Parathyroid adenoma (tissue), 2 donors: Measurements from ENCODE around the gene CLEC4E.

Experiments
- H2AFZ ChIP-seq: fragments of 300-600 bp; sonication (generic); one replicate; pipeline ENCODE4 v1.7.0; 2017; ENCODE audit warnings: antibody characterized with exemption, mild to moderate bottlenecking
- H3K27ac ChIP-seq: fragments of 300-600 bp; sonication (generic); one replicate; pipeline ENCODE4 v1.7.0; 2017
- H3K27me3 ChIP-seq: fragments of 300-600 bp; sonication (generic); one replicate; pipeline ENCODE4 v1.7.0; 2017; ENCODE audit warnings: low read length; ENCODE audit not compliant: control insufficient read depth, insufficient read depth
- H3K36me3 ChIP-seq: fragments of 300-600 bp; sonication (generic); one replicate; pipeline ENCODE4 v1.7.0; 2017; ENCODE audit warnings: low read length; ENCODE audit not compliant: control insufficient read depth, insufficient read depth
- H3K4me1 ChIP-seq: fragments of 300-600 bp; sonication (generic); one replicate; pipeline ENCODE4 v1.7.0; 2017; ENCODE audit warnings: control low read depth
- H3K4me2 ChIP-seq: fragments of 300-600 bp; sonication (generic); one replicate; pipeline ENCODE4 v1.7.0; 2017; ENCODE audit warnings: low read length
- H3K4me3 ChIP-seq: fragments of 300-600 bp; sonication (generic); one replicate; pipeline ENCODE4 v1.7.0; 2017; ENCODE audit warnings: low read depth, low read length
- H3K79me2 ChIP-seq: fragments of 300-600 bp; sonication (generic); one replicate; pipeline ENCODE4 v1.7.0; 2017; ENCODE audit warnings: control low read depth
- H3K9ac ChIP-seq: fragments of 300-600 bp; sonication (generic); one replicate; pipeline ENCODE4 v1.7.0; 2017; ENCODE audit warnings: mild to moderate bottlenecking
- H3K9me3 ChIP-seq: fragments of 300-600 bp; sonication (generic); one replicate; pipeline ENCODE4 v1.7.0; 2017; ENCODE audit warnings: low read length; ENCODE audit not compliant: control insufficient read depth
- TF ChIP-seq, protein P1 (sequence below): fragments of 300-600 bp; sonication (generic); IDR thresholded peaks from one replicate; pipeline ENCODE4 v1.7.0; 2017; ENCODE audit warnings: antibody characterized with exemption, mild to moderate bottlenecking
- donor health status: primary hyperparathyroidism.

Gene CLEC4E

DNA sequence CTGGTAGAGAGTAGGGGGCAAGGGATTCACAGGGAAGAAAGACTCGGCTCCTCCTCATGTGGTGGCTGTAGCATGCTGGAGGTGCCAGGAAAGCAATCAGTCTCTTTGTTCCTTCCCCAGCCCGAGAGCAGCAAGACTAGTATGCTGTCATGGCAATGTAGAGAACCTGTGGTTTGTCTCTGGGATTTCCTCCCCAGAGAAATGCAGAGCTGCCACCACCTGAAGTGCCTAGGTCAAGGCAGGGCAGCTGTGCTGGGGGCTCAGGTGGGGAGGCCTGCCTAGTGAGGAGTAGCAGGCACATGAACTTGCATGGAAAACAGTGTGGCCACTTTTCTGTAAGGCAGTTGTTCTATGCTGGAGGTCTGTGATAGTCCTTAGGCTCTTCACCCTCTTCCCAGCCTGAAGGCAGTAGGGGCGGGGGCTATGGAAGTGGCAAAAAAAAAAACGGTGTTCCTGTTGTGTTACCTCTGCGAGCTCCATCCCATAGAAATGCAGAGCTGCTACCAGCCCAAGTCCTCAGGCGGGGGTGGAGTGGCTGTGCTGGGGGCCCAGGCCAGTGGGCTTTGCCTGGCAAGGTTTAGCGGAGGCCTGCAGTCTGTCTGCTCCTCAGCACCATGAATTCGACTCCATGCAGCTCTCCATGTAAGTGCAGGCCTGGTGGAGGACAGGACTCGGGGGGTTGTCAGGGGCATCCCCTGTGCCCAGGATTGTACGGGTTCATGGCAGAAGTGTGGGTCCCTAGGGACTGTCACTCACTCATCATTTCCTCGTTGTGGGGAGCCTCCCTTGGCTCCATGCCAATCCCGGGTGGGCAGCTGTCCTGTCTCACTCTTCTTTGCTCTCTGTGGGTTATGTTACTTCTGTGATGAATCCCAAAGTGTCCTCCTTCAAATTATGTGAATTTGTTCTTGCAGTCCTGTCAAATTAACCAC, 31.5 kb downstream of the CLEC4E start:
- H3K9ac ChIP-seq: no peak overlapping the region
- H3K9me3 ChIP-seq: no peaks in the 10 kb centered on the region
- H3K36me3 ChIP-seq: no peaks in the 10 kb centered on the region
- no peaks in the 10 kb centered on the region for H3K79me2 ChIP-seq
- TF ChIP-seq, protein P1, sequence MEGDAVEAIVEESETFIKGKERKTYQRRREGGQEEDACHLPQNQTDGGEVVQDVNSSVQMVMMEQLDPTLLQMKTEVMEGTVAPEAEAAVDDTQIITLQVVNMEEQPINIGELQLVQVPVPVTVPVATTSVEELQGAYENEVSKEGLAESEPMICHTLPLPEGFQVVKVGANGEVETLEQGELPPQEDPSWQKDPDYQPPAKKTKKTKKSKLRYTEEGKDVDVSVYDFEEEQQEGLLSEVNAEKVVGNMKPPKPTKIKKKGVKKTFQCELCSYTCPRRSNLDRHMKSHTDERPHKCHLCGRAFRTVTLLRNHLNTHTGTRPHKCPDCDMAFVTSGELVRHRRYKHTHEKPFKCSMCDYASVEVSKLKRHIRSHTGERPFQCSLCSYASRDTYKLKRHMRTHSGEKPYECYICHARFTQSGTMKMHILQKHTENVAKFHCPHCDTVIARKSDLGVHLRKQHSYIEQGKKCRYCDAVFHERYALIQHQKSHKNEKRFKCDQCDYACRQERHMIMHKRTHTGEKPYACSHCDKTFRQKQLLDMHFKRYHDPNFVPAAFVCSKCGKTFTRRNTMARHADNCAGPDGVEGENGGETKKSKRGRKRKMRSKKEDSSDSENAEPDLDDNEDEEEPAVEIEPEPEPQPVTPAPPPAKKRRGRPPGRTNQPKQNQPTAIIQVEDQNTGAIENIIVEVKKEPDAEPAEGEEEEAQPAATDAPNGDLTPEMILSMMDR: no peak
- H3K27ac ChIP-seq: no peak overlapping the region
- no peaks in the 10 kb centered on the region for H3K27me3 ChIP-seq
- no peak overlapping the region for H3K4me3 ChIP-seq
- H3K4me1 ChIP-seq: no peaks in the 10 kb centered on the region
- no peak overlapping the region for H3K4me2 ChIP-seq
- H2AFZ ChIP-seq: no peak overlapping the region

DNA sequence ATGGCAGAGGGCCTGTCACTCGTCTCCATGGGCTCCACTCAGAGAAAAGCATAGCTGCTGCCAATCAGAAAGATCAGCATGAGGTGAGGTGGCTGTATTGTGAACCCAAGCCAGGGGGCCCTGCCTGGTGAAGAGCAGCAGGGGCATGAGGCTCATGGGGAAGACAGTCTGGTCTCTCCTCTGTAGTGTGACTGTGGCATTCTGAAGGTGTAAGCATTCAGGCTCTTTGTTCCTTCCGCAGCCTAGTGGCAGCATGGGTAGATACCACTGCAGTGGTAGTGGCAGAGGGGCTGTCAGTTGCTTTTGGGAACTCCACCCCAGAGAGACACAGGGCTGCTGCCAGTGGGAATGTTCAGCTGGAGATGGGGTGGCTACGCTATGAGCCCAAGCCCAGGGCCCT, 32.5 kb downstream of the CLEC4E start:
- Histone ChIP-seq H3K9ac (no peak overlapping the region), H3K36me3 (no peaks in the 10 kb centered on the region), H3K4me2 (no peak overlapping the region), H3K9me3 (no peaks in the 10 kb centered on the region), H3K4me1 (no peaks in the 10 kb centered on the region), H3K27ac (no peak overlapping the region), H3K4me3 (no peak overlapping the region), H2AFZ (no peak overlapping the region), H3K79me2 (no peaks in the 10 kb centered on the region), H3K27me3 (no peaks in the 10 kb centered on the region)
- TF ChIP-seq, protein P1: no peak

DNA sequence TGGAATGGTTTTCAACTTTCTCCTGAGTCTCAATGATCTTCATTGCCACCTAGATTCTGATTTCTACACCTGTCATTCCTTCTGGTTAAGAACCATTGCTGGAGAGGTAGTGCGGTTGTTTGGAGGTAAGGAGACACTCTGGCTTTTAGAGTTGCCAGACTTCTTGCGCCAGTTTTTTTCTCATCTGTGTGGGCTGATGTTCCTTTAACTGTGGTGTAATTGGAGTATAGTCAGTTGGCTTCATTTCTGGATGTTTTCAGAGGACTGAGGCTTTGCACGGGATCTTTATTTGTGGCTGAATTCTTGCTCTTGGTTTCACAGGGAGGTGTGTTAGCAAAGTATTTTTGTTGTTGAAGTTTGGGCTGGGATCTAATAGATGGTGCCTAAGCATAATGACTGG, 33.1 kb downstream of the CLEC4E start:
- TF ChIP-seq, protein P1: no peak
- Histone ChIP-seq H3K27me3 (no peaks in the 10 kb centered on the region), H3K9me3 (no peaks in the 10 kb centered on the region), H2AFZ (no peak overlapping the region), H3K4me3 (no peak overlapping the region), H3K4me2 (no peak overlapping the region), H3K36me3 (no peaks in the 10 kb centered on the region), H3K79me2 (no peaks in the 10 kb centered on the region), H3K9ac (no peak overlapping the region), H3K27ac (no peak overlapping the region), H3K4me1 (no peaks in the 10 kb centered on the region)

DNA sequence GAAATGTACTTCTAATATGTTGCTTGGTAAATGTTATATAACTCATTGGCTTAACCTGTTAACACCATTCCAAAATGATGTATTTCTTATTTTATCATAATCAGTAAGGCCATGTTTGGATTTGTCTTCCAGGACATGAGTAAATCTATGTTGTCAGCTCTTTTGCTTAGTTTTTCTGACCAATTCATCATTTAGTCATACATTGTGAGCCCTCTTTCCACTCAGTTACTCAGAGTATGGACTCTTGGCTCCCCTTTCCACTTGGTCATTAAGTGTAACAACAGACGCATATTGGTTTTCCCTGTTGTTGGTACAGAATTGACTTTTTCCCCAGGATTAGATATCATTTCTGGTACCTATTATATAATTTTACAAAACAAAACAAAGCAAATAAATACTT, 36.4 kb downstream of the CLEC4E start:
- H3K36me3 ChIP-seq: no peaks in the 10 kb centered on the region
- H3K9me3 ChIP-seq: no peaks in the 10 kb centered on the region
- no peaks in the 10 kb centered on the region for H3K79me2 ChIP-seq
- H3K27ac ChIP-seq: no peak overlapping the region
- TF ChIP-seq, protein P1: no peak
- H3K4me1 ChIP-seq: no peaks in the 10 kb centered on the region
- no peak overlapping the region for H3K4me2 ChIP-seq
- no peaks in the 10 kb centered on the region for H3K27me3 ChIP-seq
- no peak overlapping the region for H3K9ac ChIP-seq
- no peak overlapping the region for H3K4me3 ChIP-seq
- H2AFZ ChIP-seq: no peak overlapping the region

DNA sequence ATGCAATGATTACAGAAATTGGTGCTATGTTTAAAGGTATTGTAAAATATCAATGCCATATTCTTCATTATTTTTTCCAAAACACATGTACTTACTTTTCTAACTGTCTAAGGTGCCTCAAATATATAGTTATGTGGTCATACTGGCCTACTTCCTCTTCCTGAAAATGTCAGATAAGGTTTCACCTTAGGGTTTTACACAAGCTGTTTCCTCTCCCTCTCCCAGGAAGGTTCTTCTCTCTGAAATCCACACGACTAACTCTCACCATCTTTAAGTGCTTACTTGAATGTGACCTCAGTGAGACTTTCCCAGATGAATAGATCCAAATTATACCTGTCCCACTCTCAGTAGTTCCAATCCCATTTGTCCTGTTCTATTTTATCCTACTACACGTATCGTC, 39.0 kb downstream of the CLEC4E start:
- TF ChIP-seq, protein P1: no peak
- Histone ChIP-seq H3K4me2 (no peak overlapping the region), H3K79me2 (no peaks in the 10 kb centered on the region), H3K27me3 (no peaks in the 10 kb centered on the region), H3K4me3 (no peak overlapping the region), H3K9ac (no peak overlapping the region), H3K36me3 (no peaks in the 10 kb centered on the region), H3K4me1 (no peaks in the 10 kb centered on the region), H3K27ac (no peak overlapping the region), H2AFZ (no peak overlapping the region), H3K9me3 (no peaks in the 10 kb centered on the region)
